IMR-90 (cell line): ENCODE measurements around the gene NKAIN2. TPM values are rescaled to one million over a fixed set of nuclear protein-coding genes. Genes with fewer than 3 reads are reported as not detected.

Experiments used
- ATAC-seq: fragments of 200-7000 bp; cut with Tn5 transposase; 2 replicates; pipeline ENCODE4 v1.9.1; 2020; ENCODE audit warnings: low read depth, mild to moderate bottlenecking, moderate library complexity
- BruUV-seq: library from RNA; stranded (reverse); fragments of 400-500 nt; replicated peaks from 2 replicates; lab custom pipeline; 2021; lab: Mats Ljungman, UMichigan
- CTCF ChIA-PET: fragments of 300-600 bp; formaldehyde crosslinking; extraction: SDS; loops from one replicate; lab custom pipeline; 2021; ENCODE audit warnings: antibody characterized with exemption; lab: Yijun Ruan, JAX
- POLR2A ChIA-PET: fragments of 300-600 bp; sonication (Branson Sonifier 250); formaldehyde crosslinking; loops from one replicate; lab custom pipeline; 2022; ENCODE audit warnings: antibody characterized with exemption; ENCODE audit not compliant: unreplicated experiment; lab: Charles Lee
- DNase-seq: peaks from one replicate; pipeline ENCODE4 v3.0.0; 2013
- H2AFZ ChIP-seq: replicated peaks from 2 replicates; pipeline ENCODE3; 2013; ENCODE audit warnings: low read length, mild to moderate bottlenecking; ENCODE audit not compliant: poor library complexity
- H2AK5ac ChIP-seq: 2 replicates; pipeline ENCODE4 v1.6.1; 2013; ENCODE audit warnings: low read depth, low read length, inconsistent platforms
- H2AK9ac ChIP-seq: replicated peaks from 2 replicates; pipeline ENCODE3; 2013; ENCODE audit warnings: mild to moderate bottlenecking, low read depth, low read length, moderate library complexity; ENCODE audit not compliant: poor library complexity
- H2BK120ac ChIP-seq: 2 replicates; pipeline ENCODE4 v1.6.1; 2013; ENCODE audit warnings: low read depth, low read length, inconsistent platforms
- H2BK15ac ChIP-seq: 3 replicates; pipeline ENCODE4 v1.6.1; 2013; ENCODE audit warnings: low read depth, low read length, inconsistent platforms
- H2BK20ac ChIP-seq: 2 replicates; pipeline ENCODE4 v1.6.1; 2013; ENCODE audit warnings: low read depth, mild to moderate bottlenecking, inconsistent platforms, low read length, moderate library complexity
- H2BK5ac ChIP-seq: 2 replicates; pipeline ENCODE4 v1.6.1; 2013; ENCODE audit warnings: mild to moderate bottlenecking, low read depth, low read length, inconsistent platforms; ENCODE audit not compliant: poor library complexity, severe bottlenecking
- H3K14ac ChIP-seq: replicated peaks from 2 replicates; pipeline ENCODE4 v1.6.1; 2013; ENCODE audit warnings: low read depth, low read length, inconsistent platforms
- H3K18ac ChIP-seq: 2 replicates; pipeline ENCODE4 v1.6.1; 2013; ENCODE audit warnings: low read depth, low read length, control low read depth
- H3K23ac ChIP-seq: 2 replicates; pipeline ENCODE4 v1.6.1; 2013; ENCODE audit warnings: low read depth, low read length, inconsistent platforms
- H3K27ac ChIP-seq: 2 replicates; pipeline ENCODE4 v1.5.1; 2013; ENCODE audit warnings: mild to moderate bottlenecking, control low read depth, low read length; ENCODE audit not compliant: insufficient read depth
- H3K27me3 ChIP-seq: 2 replicates; pipeline ENCODE4 v1.6.1; 2013; ENCODE audit warnings: low read length; ENCODE audit not compliant: control insufficient read depth, insufficient read depth
- H3K36me3 ChIP-seq: 2 replicates; pipeline ENCODE4 v1.6.1; 2013; ENCODE audit warnings: low read length, mixed read lengths; ENCODE audit not compliant: control insufficient read depth, insufficient read depth
- H3K4ac ChIP-seq: 2 replicates; pipeline ENCODE4 v1.6.1; 2013; ENCODE audit warnings: low read depth, low read length, inconsistent platforms
- H3K4me1 ChIP-seq: 2 replicates; pipeline ENCODE4 v1.6.1; 2013; ENCODE audit warnings: low read length, mixed read lengths; ENCODE audit not compliant: control insufficient read depth, insufficient read depth
- H3K4me2 ChIP-seq: 2 replicates; pipeline ENCODE4 v1.6.1; 2013; ENCODE audit warnings: low read depth, mild to moderate bottlenecking, control low read depth, low read length, moderate library complexity
- H3K4me3 ChIP-seq: 2 replicates; pipeline ENCODE4 v1.5.1; 2013; ENCODE audit warnings: low read depth, mild to moderate bottlenecking, control low read depth, low read length, moderate library complexity; ENCODE audit not compliant: insufficient read depth
- H3K56ac ChIP-seq: 2 replicates; pipeline ENCODE4 v1.6.1; 2013; ENCODE audit warnings: low read length, inconsistent platforms; ENCODE audit not compliant: insufficient read depth; ENCODE audit errors: extremely low read depth
- H3K79me1 ChIP-seq, 2 experiments: 2 replicates each; pipeline ENCODE4 v1.6.1; 2013; ENCODE audit warnings: low read length in 2 of 2, inconsistent platforms in 1 of 2, low read depth in 1 of 2
- H3K9ac ChIP-seq: 2 replicates; pipeline ENCODE4 v1.6.1; 2013; ENCODE audit warnings: low read depth, low read length, control low read depth
- H3K9me1 ChIP-seq: 2 replicates; pipeline ENCODE4 v1.6.1; 2013; ENCODE audit warnings: low read length, inconsistent platforms; ENCODE audit not compliant: insufficient read depth
- H3K9me3 ChIP-seq: 2 replicates; pipeline ENCODE4 v1.6.1; 2013; ENCODE audit warnings: low read length; ENCODE audit not compliant: control insufficient read depth, insufficient read depth
- H4K20me1 ChIP-seq: 2 replicates; pipeline ENCODE4 v1.6.1; 2013; ENCODE audit warnings: low read length, inconsistent platforms; ENCODE audit not compliant: insufficient read depth
- H4K5ac ChIP-seq: 2 replicates; pipeline ENCODE4 v1.6.1; 2013; ENCODE audit warnings: mild to moderate bottlenecking, low read depth, low read length, control low read depth
- H4K8ac ChIP-seq, 2 experiments: 2 replicates each; pipeline ENCODE4 v1.6.1; 2013; ENCODE audit warnings: low read depth in 2 of 2, low read length in 2 of 2, control low read depth in 1 of 2, inconsistent platforms in 1 of 2
- H4K91ac ChIP-seq: 2 replicates; pipeline ENCODE4 v1.6.1; 2013; ENCODE audit warnings: low read depth, low read length, inconsistent platforms; ENCODE audit not compliant: insufficient read depth
- BHLHE40 ChIP-seq: fragments of 150-350 bp; IDR thresholded peaks from 2 replicates; pipeline ENCODE4 v1.6.1; 2016; ENCODE audit warnings: mild to moderate bottlenecking, low read depth, low read length
- CEBPB ChIP-seq: IDR thresholded peaks from 2 replicates; pipeline ENCODE4 v1.6.1; 2012; ENCODE audit warnings: low read depth, low read length, improper control_type of control experiment
- CTCF ChIP-seq: conservative IDR thresholded peaks from 2 replicates; pipeline ENCODE4 v1.5.1; 2012; ENCODE audit warnings: mild to moderate bottlenecking, low read depth, low read length, improper control_type of control experiment
- ELK1 ChIP-seq: fragments of 150-350 bp; IDR thresholded peaks from 2 replicates; pipeline ENCODE4 v1.6.1; 2016; ENCODE audit warnings: low read depth, mild to moderate bottlenecking, low read length, moderate library complexity, borderline replicate concordance
- MAZ ChIP-seq: IDR thresholded peaks from 2 replicates; pipeline ENCODE4 v1.6.1; 2012; ENCODE audit warnings: low read depth, mild to moderate bottlenecking, low read length, improper control_type of control experiment, moderate library complexity, borderline replicate concordance
- MXI1 ChIP-seq: IDR thresholded peaks from 2 replicates; pipeline ENCODE4 v1.6.1; 2012; ENCODE audit warnings: low read depth, mild to moderate bottlenecking, low read length, moderate library complexity, borderline replicate concordance
- NFE2L2 ChIP-seq: fragments of 150-350 bp; IDR thresholded peaks from 2 replicates; pipeline ENCODE4 v1.6.1; 2016; ENCODE audit warnings: low read depth, mild to moderate bottlenecking, low read length
- RAD21 ChIP-seq: IDR thresholded peaks from 2 replicates; pipeline ENCODE4 v1.6.1; 2012; ENCODE audit warnings: low read length, improper control_type of control experiment
- RCOR1 ChIP-seq: IDR thresholded peaks from 2 replicates; pipeline ENCODE4 v1.6.1; 2012; ENCODE audit warnings: mild to moderate bottlenecking, low read length, improper control_type of control experiment; ENCODE audit not compliant: insufficient replicate concordance
- SMC3 ChIP-seq: fragments of 150-350 bp; IDR thresholded peaks from 2 replicates; pipeline ENCODE4 v1.6.1; 2016; ENCODE audit warnings: low read depth, mild to moderate bottlenecking, antibody characterized with exemption, low read length, moderate library complexity
- WGBS, 2 experiments: methylation state at CpG; one replicate each; pipeline versions ENCODE4 v1.1.5 to v1.1.7; 2013; ENCODE audit warnings: missing lambda C conversion rate in 2 of 2; ENCODE audit not compliant: insufficient read length in 1 of 2; ENCODE audit errors: extremely low coverage in 2 of 2; 5-methylcytosine and 5-hydroxymethylcytosine counted together
- dilution Hi-C: fragments of 300-500 bp; cut with HindIII; formaldehyde crosslinking; loops from one replicate; pipeline ENCODE4 v1.14.3; 2018; ENCODE audit warnings: low sequenced_read_pairs; ENCODE audit not compliant: unreplicated experiment
- in situ Hi-C: fragments of 300-500 bp; cut with MboI; formaldehyde crosslinking; loops from 3 replicates; pipeline ENCODE4 v1.14.3; 2019; ENCODE audit warnings: low sequenced_read_pairs, inconsistent platforms, mixed read lengths
- intact Hi-C: fragments of 100-400 bp; cut with micrococcal nuclease; formaldehyde crosslinking; loops from 2 replicates; pipeline ENCODE4 v1.10.0; 2022
- polyA plus RNA-seq, 3 experiments: library from polyadenylated mRNA; depleted of rRNA; stranded (reverse); fragments of >200 nt; gene quantifications; 2 replicates each; pipeline ENCODE4 v1.2.3, GENCODE V29; 2012; ENCODE audit warnings: low replicate concordance in 1 of 3
- total RNA-seq: library from RNA; depleted of rRNA; stranded (reverse); fragments of >200 nt; gene quantifications from 2 replicates; pipeline ENCODE4 v1.2.3, GENCODE V29; 2012

The NKAIN2 gene
- total and polyA plus RNA-seq, 2 of the 4 experiments (the other 2 are of a cell fraction) = not detected

DNA sequence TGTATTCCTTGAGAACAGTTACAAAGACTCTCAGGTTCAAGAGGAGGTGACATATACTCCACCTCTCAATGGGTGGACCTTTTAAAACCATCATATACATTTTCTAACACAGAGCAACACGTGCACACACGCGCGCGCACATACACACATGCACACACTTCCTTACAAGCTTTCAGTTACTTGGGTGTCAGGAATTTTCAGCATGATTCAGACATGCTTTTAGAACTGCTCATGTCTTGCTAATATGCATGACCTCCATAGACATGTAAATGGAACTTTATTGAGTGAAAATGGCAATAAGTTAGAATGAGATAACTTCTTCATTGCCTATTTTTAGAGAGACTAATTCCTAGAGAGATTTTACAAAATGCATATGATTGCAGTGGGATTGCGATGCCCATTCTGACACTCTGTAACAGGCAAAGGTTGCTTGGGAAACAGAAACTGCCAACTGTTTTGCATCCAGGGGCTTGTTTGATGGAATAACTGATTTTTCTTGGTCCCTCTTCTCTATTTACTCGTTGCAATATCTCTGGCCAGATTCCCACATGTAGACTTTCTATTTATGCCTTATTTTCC is 627.2 kb downstream of the NKAIN2 start:
- no peak overlapping the region for H2BK15ac ChIP-seq
- no peak overlapping the region for H2BK120ac ChIP-seq
- H3K4me3 ChIP-seq = no peak overlapping the region
- no peaks in the 10 kb centered on the region for H4K20me1 ChIP-seq
- no peak overlapping the region for H4K91ac ChIP-seq
- H3K9me3 ChIP-seq = no peaks in the 10 kb centered on the region; the same call in 1 of the 2 replicates
- TF ChIP-seq ELK1 (no peak), RAD21 (no peak), CEBPB (no peak), MAZ (no peak), CTCF (no peak), RCOR1 (no peak), NFE2L2 (no peak), BHLHE40 (no peak), MXI1 (no peak), SMC3 (no peak)
- no peaks in the 10 kb centered on the region for H3K36me3 ChIP-seq
- intact Hi-C loops = no loop called here
- ChIA-PET POLR2A (no interaction called here), CTCF (no interaction called here)
- no peak overlapping the region for H3K4ac ChIP-seq
- dilution Hi-C loops = no loop called here
- H2BK20ac ChIP-seq = no peak overlapping the region
- H4K5ac ChIP-seq = no peak overlapping the region
- DNase-seq (no peak), ATAC-seq (no peak)
- H3K9ac ChIP-seq = no peak overlapping the region
- H2AK5ac ChIP-seq = no peak overlapping the region
- no peaks in the 10 kb centered on the region for H3K27me3 ChIP-seq
- no peaks in the 10 kb centered on the region for H3K4me1 ChIP-seq
- no CpG with 5 or more reads among the region's 7 CpGs for WGBS, 2 experiments
- H3K27ac ChIP-seq = no peak overlapping the region
- no peak overlapping the region for H3K4me2 ChIP-seq
- no peak overlapping the region for H2AK9ac ChIP-seq
- H3K18ac ChIP-seq = no peak overlapping the region
- H2BK5ac ChIP-seq = no peak overlapping the region
- H3K9me1 ChIP-seq = no peaks in the 10 kb centered on the region
- H3K23ac ChIP-seq = no peak overlapping the region
- H2AFZ ChIP-seq = no peak overlapping the region
- in situ Hi-C loops = no loop called here
- no peak overlapping the region for H4K8ac ChIP-seq
- no peaks in the 10 kb centered on the region for H3K79me1 ChIP-seq
- H3K56ac ChIP-seq = no peak overlapping the region
- no TSS peak for BruUV-seq
- no peak overlapping the region for H3K14ac ChIP-seq
